ENCODE measurements around the gene MYG1.

- TF ChIP-seq ZNF512 (CRISPR knock-in tag; IDR thresholded peaks at IDR 0.05) = no peak
- TF ChIP-seq SRSF9 (IDR thresholded peaks at IDR 0.05; ENCODE audit: borderline replicate concordance, insufficient read depth, low read depth, low read length, poor library complexity, severe bottlenecking) = no peak
These were observed 4.2 kb upstream of the MYG1 start, which contains the start of gene PFDN5 for GRCh38 chr12:53295070-53295890.

Data from HepG2 (cell line).